Neural crest cell (in vitro differentiated cells): ENCODE measurements around the gene FAM83F. TPM values are rescaled to one million over a fixed set of nuclear protein-coding genes. Genes with fewer than 3 reads are reported as not detected.
A peak's percentile ranks its signal among the peaks of the same experiment; 100 is the strongest.

Source experiments
- DNase-seq: peaks from one replicate; pipeline ENCODE4 v3.0.0; 2021; ENCODE audit warnings: low read depth, mixed read lengths, low spot score
- H3K27ac Mint-ChIP-seq: one replicate; pipeline ENCODE4 v1.8.0; 2021; ENCODE audit warnings: mild to moderate bottlenecking, mixed read lengths; ENCODE audit not compliant: unreplicated experiment
- H3K27me3 Mint-ChIP-seq: 2 replicates; pipeline ENCODE4 v1.8.0; 2021; ENCODE audit warnings: low read depth, mild to moderate bottlenecking, mixed read lengths
- H3K36me3 Mint-ChIP-seq: 2 replicates; pipeline ENCODE4 v1.8.0; 2021; ENCODE audit warnings: low read depth, mild to moderate bottlenecking, mixed read lengths
- H3K4me1 Mint-ChIP-seq: 2 replicates; pipeline ENCODE4 v1.8.0; 2021; ENCODE audit warnings: mixed read lengths
- H3K4me3 Mint-ChIP-seq: one replicate; pipeline ENCODE4 v1.8.0; 2021; ENCODE audit warnings: mild to moderate bottlenecking, mixed read lengths
- H3K9me3 Mint-ChIP-seq: 2 replicates; pipeline ENCODE4 v1.8.0; 2021; ENCODE audit warnings: mixed read lengths
- CTCF ChIP-seq: fragments of 200-600 bp; sonication (generic); conservative IDR thresholded peaks from 2 replicates; pipeline ENCODE4 v1.5.0; 2021; ENCODE audit warnings: antibody characterized with exemption, mild to moderate bottlenecking
- total RNA-seq: library from RNA; stranded (reverse); gene quantifications from 2 replicates; pipeline ENCODE4 v1.2.1, GENCODE V29; 2021

Gene FAM83F
- total RNA-seq, 1 donor from 2014 or later = 3.1 TPM

GRCh38 chr22:40042312-40042711 is 47.6 kb downstream of the FAM83F start:
- Mint-ChIP-seq H3K4me3 (no peak overlapping the region), H3K36me3 (no peaks in the 10 kb centered on the region), H3K4me1 (peaks cover 22% of the 10 kb centered on the region), H3K9me3 (no peaks in the 10 kb centered on the region), H3K27me3 (peaks cover 76% of the 10 kb centered on the region), H3K27ac (no peak overlapping the region)
- DNase-seq = no peak
- no peak for TF ChIP-seq CTCF

- peaks cover 77% of the 10 kb centered on the region for H3K27me3 Mint-ChIP-seq
- no peak overlapping the region for H3K27ac Mint-ChIP-seq
- H3K4me3 Mint-ChIP-seq = peak overlapping the region; percentile 12
- H3K36me3 Mint-ChIP-seq = no peaks in the 10 kb centered on the region
- no peak for TF ChIP-seq CTCF
- H3K4me1 Mint-ChIP-seq = peaks cover 22% of the 10 kb centered on the region
- DNase-seq = no peak
- no peaks in the 10 kb centered on the region for H3K9me3 Mint-ChIP-seq
Measured at GRCh38 chr22:40043081-40043480, 48.3 kb downstream of the FAM83F start.

- no peak for TF ChIP-seq CTCF
- DNase-seq = no peak
- peak overlapping the region; percentile 8 for H3K27ac Mint-ChIP-seq
- no peaks in the 10 kb centered on the region for H3K9me3 Mint-ChIP-seq
- peaks cover 22% of the 10 kb centered on the region for H3K4me1 Mint-ChIP-seq
- peak overlapping the region; percentile 97 for H3K4me3 Mint-ChIP-seq
- H3K36me3 Mint-ChIP-seq = no peaks in the 10 kb centered on the region
- H3K27me3 Mint-ChIP-seq = peaks cover 77% of the 10 kb centered on the region
Measured at GRCh38 chr22:40043793-40044101, 49.0 kb downstream of the FAM83F start.

- H3K27me3 Mint-ChIP-seq = peaks cover 76% of the 10 kb centered on the region
- peak overlapping the region; percentile 97 for H3K4me3 Mint-ChIP-seq
- no peaks in the 10 kb centered on the region for H3K36me3 Mint-ChIP-seq
- H3K27ac Mint-ChIP-seq = peak overlapping the region; percentile 99
- no peaks in the 10 kb centered on the region for H3K9me3 Mint-ChIP-seq
- peak; percentile 98 for DNase-seq
- peaks cover 22% of the 10 kb centered on the region for H3K4me1 Mint-ChIP-seq
- no peak for TF ChIP-seq CTCF
Measured at GRCh38 chr22:40044102-40044869, 49.5 kb downstream of the FAM83F start.

- peak overlapping the region; percentile 99 for H3K27ac Mint-ChIP-seq
- no peaks in the 10 kb centered on the region for H3K9me3 Mint-ChIP-seq
- peaks cover 22% of the 10 kb centered on the region for H3K4me1 Mint-ChIP-seq
- H3K4me3 Mint-ChIP-seq = peak overlapping the region; percentile 97
- H3K27me3 Mint-ChIP-seq = peaks cover 74% of the 10 kb centered on the region
- no peaks in the 10 kb centered on the region for H3K36me3 Mint-ChIP-seq
- no peak for DNase-seq
- TF ChIP-seq CTCF = no peak
Measured at GRCh38 chr22:40044870-40045834, 50.4 kb downstream of the FAM83F start.
